RPMI7951 (cell line): ENCODE measurements around the gene MCTP2. TPM values are rescaled to one million over a fixed set of nuclear protein-coding genes. Genes with fewer than 3 reads are reported as not detected.

ENCODE experiments used
- DNase-seq: peaks from one replicate; pipeline ENCODE4 v3.0.0-alpha.2; 2012; ENCODE audit warnings: low read depth
- total RNA-seq: library from RNA; depleted of rRNA; stranded (reverse); fragments of >200 nt; shearing (Covaris generic); gene quantifications from 2 replicates; pipeline ENCODE4 v1.2.3, GENCODE V29; 2014; rRNA removed

The MCTP2 gene, protein sequence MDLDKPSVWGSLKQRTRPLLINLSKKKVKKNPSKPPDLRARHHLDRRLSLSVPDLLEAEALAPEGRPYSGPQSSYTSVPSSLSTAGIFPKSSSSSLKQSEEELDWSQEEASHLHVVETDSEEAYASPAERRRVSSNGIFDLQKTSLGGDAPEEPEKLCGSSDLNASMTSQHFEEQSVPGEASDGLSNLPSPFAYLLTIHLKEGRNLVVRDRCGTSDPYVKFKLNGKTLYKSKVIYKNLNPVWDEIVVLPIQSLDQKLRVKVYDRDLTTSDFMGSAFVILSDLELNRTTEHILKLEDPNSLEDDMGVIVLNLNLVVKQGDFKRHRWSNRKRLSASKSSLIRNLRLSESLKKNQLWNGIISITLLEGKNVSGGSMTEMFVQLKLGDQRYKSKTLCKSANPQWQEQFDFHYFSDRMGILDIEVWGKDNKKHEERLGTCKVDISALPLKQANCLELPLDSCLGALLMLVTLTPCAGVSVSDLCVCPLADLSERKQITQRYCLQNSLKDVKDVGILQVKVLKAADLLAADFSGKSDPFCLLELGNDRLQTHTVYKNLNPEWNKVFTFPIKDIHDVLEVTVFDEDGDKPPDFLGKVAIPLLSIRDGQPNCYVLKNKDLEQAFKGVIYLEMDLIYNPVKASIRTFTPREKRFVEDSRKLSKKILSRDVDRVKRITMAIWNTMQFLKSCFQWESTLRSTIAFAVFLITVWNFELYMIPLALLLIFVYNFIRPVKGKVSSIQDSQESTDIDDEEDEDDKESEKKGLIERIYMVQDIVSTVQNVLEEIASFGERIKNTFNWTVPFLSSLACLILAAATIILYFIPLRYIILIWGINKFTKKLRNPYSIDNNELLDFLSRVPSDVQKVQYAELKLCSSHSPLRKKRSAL
- total RNA-seq, result 26.5 and 39.5 TPM in 2 replicates

GRCh38 chr15:94230883-94231722 lies at the start of gene MCTP2:
MCTP2 (plus strand) TSS chr15:94231561; CDS start chr15:94298266, 66,705 bp downstream.
- peak; percentile 91 for DNase-seq

DNA sequence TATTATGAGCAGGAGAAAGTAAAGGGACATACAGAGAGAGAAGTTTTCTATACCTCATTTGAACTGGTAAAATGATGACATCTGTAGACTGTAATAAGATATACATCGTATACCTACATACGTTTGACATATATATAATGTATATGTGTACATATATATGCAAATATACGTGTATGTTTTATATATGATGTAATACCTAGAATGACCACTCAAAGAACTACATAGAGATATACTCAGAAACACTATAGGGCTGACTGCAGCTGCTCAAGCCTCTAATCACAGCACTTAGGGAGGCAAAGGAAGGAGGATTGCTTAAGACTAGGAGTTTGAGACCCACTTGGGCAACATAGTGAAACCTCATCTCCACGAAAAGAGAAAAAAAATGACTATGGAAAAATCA lies 48.5 kb upstream of the MCTP2 start:
- no peak for DNase-seq

GRCh38 chr15:94185547-94186236 lies 45.7 kb upstream of the MCTP2 start:
- no peak for DNase-seq

GRCh38 chr15:94186770-94187331 lies 44.5 kb upstream of the MCTP2 start:
- no peak for DNase-seq

DNA sequence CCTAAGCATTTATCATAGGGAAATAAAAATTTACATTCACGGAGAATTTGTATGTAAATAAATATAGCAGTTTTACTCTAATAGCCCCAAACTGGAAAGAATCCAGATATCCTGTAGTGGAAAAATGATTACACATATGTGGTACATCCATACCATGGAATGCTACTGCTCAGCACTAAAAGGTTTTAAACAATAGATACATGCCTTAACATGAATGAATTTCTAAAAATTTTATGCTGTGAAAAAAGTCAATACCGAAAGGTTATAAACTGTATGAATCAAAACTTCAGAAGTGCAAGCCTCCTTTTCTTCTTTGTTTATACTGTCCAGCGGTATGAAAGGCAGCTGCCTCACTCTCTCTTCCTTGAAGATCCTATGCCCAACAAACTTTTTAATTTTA lies 37.5 kb upstream of the MCTP2 start:
- DNase-seq, result no peak

GRCh38 chr15:94196531-94196930 lies 34.8 kb upstream of the MCTP2 start:
- DNase-seq, result peak; percentile 77

DNA sequence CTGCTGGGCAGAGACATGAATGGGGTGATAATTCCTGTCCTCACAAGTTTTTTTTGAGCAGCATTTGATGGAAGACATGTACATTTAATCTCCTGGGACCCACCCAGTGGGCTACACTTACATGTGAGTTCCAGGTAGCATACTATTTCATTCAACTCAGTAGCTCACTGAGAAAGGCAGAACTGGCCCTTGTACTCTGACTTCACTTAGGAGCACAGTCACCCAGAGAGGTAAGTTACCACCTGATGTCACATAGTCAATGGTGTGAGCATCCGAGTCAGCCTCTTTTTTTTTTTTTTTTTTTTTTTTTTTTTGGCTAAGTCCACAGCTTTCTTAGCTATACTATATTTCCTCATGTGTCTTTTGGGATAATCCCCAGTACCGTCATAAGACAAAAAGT lies 32.7 kb upstream of the MCTP2 start:
- DNase-seq, result no peak

- DNase-seq, result no peak
Measured at GRCh38 chr15:94199725-94200124, 31.6 kb upstream of the MCTP2 start.

DNA sequence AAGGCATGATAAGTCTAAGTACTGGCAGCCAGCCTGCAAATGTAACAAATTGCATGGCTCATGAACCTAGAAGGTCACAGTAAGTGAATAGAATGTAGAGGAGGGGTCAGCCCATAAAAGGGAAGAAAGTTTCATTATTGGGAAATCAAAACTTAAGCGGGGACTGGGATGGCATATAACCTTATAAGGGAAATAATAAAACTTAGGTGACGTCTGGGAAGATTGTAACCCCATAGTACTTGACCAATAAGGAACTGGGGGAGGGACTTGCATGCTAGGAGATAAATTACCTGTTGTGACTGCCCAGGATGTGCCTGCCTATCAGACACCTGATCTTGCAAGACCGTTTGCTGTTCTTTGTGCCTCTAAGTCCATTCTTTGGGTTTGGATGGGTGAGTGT lies 28.1 kb upstream of the MCTP2 start:
- peak; percentile 70 for DNase-seq

- peak; percentile 97 for DNase-seq
Measured at GRCh38 chr15:94205366-94205765, 26.0 kb upstream of the MCTP2 start.

GRCh38 chr15:94206463-94207167 lies 24.7 kb upstream of the MCTP2 start:
- DNase-seq, result peak; percentile 97

DNA sequence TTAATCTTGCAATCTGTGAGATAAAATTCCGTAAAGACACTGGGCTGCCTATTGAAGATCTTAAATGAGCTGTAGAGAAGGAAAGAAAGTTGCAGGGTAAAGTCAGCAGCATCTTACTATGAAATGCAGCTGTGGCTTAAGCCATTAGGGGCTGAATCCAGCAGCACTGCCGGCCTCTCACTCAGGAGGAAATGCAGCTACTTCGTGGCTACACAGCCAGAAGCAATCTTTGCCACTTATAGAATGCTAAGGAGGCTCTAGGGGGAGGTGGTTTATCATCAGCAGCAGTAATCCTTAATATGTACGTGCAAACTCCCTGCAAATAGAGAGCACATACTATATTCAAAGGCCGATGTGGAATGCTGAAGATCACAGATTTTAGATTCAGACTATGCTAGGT lies 19.1 kb upstream of the MCTP2 start:
- no peak for DNase-seq

DNA sequence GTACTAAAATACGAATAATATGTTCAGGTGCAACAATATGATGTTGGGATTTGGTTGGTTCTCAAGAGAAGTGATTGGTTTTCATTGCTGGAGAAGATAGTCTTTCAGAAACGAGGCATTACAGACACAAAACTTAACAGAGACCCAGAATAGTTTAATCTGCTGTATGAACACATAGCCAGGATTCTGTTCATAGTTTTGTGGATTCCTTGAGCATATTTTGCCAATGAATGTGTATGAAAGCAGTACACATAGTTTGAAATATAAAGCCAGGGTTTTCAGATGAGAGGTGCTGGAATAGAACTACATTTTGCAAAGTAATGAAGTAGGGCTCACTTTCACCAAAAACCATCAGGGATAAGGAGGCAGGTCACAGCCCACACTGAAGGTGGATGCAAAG lies 5.7 kb upstream of the MCTP2 start:
- DNase-seq, result no peak

DNA sequence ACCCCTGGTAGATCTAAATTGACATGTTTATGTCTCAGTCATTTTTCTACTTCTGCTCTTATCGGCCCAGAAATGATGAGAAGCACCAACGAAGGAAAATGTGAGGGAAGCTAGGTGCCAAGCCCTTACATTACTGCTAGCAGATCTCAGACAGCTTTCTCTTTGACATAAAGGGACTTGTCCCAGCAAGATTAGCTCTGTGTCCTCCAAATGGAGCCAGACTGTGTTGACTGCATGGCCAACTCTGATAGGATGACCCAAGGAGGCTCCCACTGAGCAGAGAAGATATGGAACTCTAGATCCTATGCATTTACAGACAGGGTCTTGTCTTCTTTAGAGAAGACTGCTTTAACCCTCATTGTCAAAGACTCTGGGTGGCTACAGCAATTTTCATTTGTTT lies 2.8 kb upstream of the MCTP2 start:
- DNase-seq, result no peak

DNA sequence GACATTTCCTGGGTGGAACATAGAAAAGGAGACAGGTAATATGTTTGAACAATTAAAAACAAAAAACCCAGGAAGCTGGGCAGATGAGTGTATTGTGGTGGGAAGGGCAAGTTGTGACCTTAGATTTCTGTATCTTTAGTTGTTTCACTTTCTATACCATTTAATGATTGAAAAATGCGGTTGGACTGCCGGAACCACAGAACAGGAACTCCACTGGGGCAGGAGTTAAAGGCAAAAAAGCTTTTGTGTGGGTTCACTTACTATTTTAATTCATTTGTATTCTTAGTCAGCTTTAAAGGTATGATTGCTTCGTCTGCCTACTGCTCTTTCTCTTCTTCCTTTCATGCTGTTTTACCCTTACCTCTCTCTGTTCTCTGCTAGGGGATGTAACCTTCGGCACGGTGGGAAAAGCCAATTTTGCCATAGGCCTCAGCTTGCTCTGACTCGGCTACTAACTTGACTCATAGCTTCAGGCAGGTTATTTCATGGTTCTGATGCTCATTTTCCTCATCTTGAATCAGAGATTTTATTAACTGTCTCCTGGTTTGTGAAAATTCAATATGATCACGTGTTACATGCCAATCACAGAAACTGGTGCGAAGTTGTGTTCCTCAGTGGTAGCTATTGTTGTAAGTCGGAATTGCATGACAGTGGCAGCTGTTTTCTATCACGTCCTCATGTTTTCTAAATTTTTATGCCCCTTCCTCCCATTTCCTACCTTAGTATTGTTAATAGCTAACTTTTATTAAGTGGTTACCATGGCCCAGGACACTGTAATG lies 1.6 kb upstream of the MCTP2 start:
- DNase-seq, result peak; percentile 63

DNA sequence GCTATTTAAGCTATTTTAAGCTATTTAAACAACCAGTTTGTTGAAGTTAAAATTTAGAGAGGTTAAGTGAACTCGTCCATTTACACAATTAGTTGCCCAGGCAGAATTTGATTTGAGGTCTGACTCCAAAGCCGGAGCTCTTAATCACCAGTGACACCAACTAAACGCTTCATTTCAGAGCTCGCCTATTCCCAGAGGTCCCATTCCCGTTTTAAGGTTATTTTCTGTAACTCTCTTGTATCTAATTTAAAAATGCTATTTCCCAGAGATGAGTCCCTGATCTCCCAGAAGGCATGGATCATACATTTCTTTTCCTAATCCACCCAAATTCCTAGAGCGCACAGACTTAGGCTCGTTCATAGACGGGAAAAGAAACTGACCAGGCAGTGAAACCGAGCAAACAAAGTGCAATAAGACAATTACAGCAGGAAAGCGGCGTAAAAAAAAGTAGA lies 904 bp upstream of the MCTP2 start:
- peak; percentile 38 for DNase-seq

- DNase-seq, result peak; percentile 51
Measured at GRCh38 chr15:94231723-94232468, 535 bp downstream of the MCTP2 start.

DNA sequence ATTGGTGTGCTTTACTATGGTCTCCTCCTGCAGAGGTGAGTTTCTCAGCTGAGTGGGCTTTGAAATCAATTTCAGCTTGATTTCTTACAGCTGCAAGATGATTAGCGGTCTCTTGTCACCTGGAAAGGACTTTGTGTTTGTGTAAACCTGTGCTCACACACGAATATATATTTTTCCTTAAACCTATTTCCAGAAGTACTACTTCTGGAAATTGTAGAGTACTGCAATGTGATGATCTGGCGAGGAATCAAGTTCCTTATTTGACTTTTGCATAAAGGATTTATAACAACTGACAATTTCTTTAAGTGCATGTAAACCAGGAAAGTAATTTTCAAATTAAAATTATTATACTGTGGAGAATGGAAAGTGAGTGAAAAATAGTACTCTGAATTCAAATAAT lies 2.1 kb downstream of the MCTP2 start:
- DNase-seq, result no peak

DNA sequence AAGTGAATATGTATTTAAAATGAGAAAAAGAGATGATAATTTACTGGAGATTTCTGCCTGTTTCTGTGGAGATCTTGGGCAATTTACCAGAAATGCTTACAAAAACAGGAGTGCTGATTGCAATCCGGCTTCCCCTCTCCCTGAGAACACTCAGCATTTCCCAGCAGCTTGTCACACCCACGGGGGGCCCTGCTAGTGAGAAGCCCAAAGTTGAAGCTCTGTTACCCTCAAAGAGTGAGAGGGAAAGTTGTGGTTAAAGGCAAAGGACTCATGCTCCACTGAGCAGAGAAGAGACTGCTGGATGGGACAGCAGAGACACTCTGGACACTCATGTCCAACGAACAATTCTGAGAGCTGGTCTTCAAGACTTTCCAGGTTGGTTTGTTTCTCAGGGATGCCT lies 2.9 kb downstream of the MCTP2 start:
- peak; percentile 83 for DNase-seq
